Esophagus squamous epithelium (tissue), 5 donors: ENCODE results near the gene JDP2. TPM values are rescaled to one million over a fixed set of nuclear protein-coding genes. Genes with fewer than 3 reads are reported as not detected.

ENCODE experiments used
- DNase-seq: peaks from one replicate; lab custom pipeline; 2025; lab: John Stamatoyannopoulos, UW
- H3K27ac ChIP-seq, 4 donors: fragments of 200-600 bp; sonication (generic); one replicate each; pipeline ENCODE4 v1.5.1; 2016 to 2019; ENCODE audit warnings: mild to moderate bottlenecking in 1 of 4
- H3K27me3 ChIP-seq, 4 donors: fragments of 200-600 bp; sonication (generic); 1 replicate in 3 of 4; 2 replicates in 1 of 4; pipeline versions ENCODE4 v1.5.1 to v1.6.0; 2017 to 2021; ENCODE audit warnings: antibody characterized with exemption in 1 of 4
- H3K36me3 ChIP-seq, 3 donors: fragments of 200-600 bp; sonication (generic); one replicate each; pipeline ENCODE4 v1.5.1; 2016 to 2019
- H3K4me1 ChIP-seq, 3 donors: fragments of 200-600 bp; sonication (generic); one replicate each; pipeline ENCODE4 v1.5.1; 2017 to 2019
- H3K4me3 ChIP-seq, 4 donors: fragments of 200-600 bp; sonication (generic); 1 replicate in 3 of 4; 2 replicates in 1 of 4; pipeline ENCODE4 v1.5.1; 2016 to 2019; ENCODE audit warnings: mild to moderate bottlenecking in 2 of 4, moderate library complexity in 1 of 4
- H3K9me3 ChIP-seq, 3 donors: fragments of 200-600 bp; sonication (generic); one replicate each; pipeline ENCODE4 v1.5.1; 2016 to 2019
- POLR2A ChIP-seq, 4 donors: fragments of 450-650 bp; IDR thresholded peaks; one replicate each; pipeline ENCODE4 v1.6.1; 2017; ENCODE audit warnings: antibody characterized with exemption in 4 of 4, mild to moderate bottlenecking in 4 of 4, moderate library complexity in 3 of 4
- WGBS, 2 donors: methylation state at CpG; one replicate each; pipeline ENCODE4 v1.1.5; 2018; 5-methylcytosine and 5-hydroxymethylcytosine counted together
- intact Hi-C: fragments of 100-400 bp; cut with DNase I; formaldehyde crosslinking; loops from one replicate; pipeline ENCODE4 v1.15.0; 2022
- total RNA-seq, 4 donors: library from RNA; depleted of rRNA; stranded (reverse); fragments of >200 nt; gene quantifications; one replicate each; pipeline ENCODE4 v1.1.0, GENCODE V29; 2016
- TF ChIP-seq, protein P1 (sequence below), 6 experiments: fragments of 450-650 bp in 4 of 6; fragments of 200-600 bp in 2 of 6; sonication (generic) in 2 of 6; IDR thresholded peaks; one replicate each; pipeline ENCODE4 v1.5.1; 2016 to 2019; ENCODE audit warnings: antibody characterized with exemption in 6 of 6, mild to moderate bottlenecking in 4 of 6, moderate library complexity in 4 of 6
- donor health status: DM: yes; HTN: yes; CAD: no.

JDP2 gene
- total RNA-seq, 4 donors from 2014 or later = 20.9 to 41.8 (median 36.9) TPM

DNA sequence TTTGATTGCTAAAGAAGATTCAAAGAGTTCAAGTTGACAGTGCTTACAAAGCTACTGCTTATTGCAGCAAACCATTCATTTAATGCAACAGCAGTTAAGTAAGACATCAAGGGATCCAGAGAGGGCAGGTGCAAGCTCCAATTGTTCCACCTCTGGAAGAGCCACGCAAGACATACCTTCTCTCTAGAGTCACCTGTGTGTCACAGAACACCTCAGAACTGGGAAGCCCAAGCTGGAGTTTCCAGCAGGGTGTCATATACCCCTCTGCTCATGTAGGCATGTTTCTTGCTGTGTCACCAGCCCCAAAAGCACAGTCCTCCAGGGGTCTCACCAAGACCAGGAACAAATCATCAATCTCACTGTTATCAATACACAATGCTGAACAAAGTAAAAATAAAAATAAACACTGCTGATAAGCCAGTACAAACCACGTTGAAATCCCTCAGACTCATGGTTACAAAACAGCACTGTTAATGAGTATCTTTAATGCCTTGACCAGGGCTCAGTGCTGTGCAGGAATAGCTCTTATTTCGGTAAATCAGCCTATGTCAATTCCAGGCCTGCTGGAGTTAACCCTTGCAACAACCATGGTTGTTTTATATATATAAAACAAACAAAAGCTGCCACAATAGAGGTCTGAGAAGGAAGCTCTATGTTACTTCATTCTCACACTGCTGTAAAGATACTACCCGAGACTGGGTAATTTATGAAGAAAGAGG, 57.0 kb downstream of the JDP2 start:
- WGBS, 2 donors = 63 to 69% methylated on average over 4 of the region's 4 CpGs
- no peaks in the 10 kb centered on the region for H3K36me3 ChIP-seq
- H3K9me3 ChIP-seq = no peaks in the 10 kb centered on the region
- TF ChIP-seq, protein P1, sequence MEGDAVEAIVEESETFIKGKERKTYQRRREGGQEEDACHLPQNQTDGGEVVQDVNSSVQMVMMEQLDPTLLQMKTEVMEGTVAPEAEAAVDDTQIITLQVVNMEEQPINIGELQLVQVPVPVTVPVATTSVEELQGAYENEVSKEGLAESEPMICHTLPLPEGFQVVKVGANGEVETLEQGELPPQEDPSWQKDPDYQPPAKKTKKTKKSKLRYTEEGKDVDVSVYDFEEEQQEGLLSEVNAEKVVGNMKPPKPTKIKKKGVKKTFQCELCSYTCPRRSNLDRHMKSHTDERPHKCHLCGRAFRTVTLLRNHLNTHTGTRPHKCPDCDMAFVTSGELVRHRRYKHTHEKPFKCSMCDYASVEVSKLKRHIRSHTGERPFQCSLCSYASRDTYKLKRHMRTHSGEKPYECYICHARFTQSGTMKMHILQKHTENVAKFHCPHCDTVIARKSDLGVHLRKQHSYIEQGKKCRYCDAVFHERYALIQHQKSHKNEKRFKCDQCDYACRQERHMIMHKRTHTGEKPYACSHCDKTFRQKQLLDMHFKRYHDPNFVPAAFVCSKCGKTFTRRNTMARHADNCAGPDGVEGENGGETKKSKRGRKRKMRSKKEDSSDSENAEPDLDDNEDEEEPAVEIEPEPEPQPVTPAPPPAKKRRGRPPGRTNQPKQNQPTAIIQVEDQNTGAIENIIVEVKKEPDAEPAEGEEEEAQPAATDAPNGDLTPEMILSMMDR (IDR thresholded peaks at IDR 0.05) = no peak
- no peak for TF ChIP-seq POLR2A (IDR thresholded peaks at IDR 0.05)
- no peak for DNase-seq
- intact Hi-C loops = no loop called here
- H3K27ac ChIP-seq = no peak overlapping the region
- H3K4me1 ChIP-seq = peaks cover 0 to 13% (median 0%) of the 10 kb centered on the region in 3 donors
- no peak overlapping the region for H3K4me3 ChIP-seq
- H3K27me3 ChIP-seq = peaks cover 0 to 3% (median 0%) of the 10 kb centered on the region in 4 donors

DNA sequence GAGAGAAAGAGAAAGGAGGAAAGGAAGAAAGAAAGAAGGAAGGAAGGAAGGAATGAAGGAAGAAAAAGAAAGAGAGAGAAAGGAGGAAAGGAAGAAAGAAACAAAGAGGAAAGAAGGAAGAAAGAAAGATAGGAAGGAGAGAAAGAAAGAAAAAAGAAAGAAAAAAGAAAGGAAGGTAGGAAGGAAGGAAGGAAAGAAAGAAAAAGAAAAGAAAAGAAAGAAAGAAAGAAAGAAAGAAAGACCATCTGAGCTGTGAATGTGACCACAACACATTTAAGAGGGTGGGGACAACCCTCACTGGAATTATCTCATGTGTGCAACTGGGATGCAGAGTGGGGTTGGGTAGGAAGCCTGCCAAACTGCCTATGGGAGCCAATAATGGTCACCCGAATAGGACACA, 58.5 kb downstream of the JDP2 start:
- H3K4me3 ChIP-seq = no peak overlapping the region
- H3K36me3 ChIP-seq = no peaks in the 10 kb centered on the region
- intact Hi-C loops = no loop called here
- 58 to 65% methylated on average over 1 of the region's 1 CpG for WGBS, 2 donors
- H3K27me3 ChIP-seq = peaks cover 0 to 3% (median 0%) of the 10 kb centered on the region in 4 donors
- DNase-seq = no peak
- H3K9me3 ChIP-seq = no peaks in the 10 kb centered on the region
- TF ChIP-seq POLR2A (IDR thresholded peaks at IDR 0.05) = no peak
- peaks cover 0 to 13% (median 0%) of the 10 kb centered on the region in 3 donors for H3K4me1 ChIP-seq
- no peak overlapping the region for H3K27ac ChIP-seq

DNA sequence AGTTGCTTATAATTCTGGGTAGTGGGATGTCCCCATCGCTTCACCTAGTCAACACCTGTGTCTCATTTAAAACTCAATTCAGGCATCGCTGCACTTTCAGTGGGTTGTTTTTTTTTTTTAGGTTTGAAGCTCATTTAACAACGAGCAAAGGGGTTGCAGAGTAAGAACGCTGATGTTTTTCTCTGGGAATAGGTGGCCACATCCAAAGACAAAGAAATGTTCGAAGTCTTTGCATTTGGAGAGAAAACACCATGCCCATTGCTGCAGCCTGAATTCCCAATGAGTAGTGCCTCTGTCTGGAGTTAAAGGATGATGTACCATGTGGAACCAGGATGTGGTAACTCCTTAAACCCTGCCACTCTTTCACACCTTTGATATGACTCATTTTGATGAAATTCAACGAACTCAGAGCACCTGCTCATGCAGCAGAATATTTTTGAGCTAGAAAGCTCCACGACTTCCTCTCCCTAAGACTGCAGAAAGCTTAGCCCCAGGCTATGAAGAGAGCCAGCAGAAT, 59.4 kb downstream of the JDP2 start:
- Histone ChIP-seq H3K4me1 (peaks cover 0 to 12% (median 0%) of the 10 kb centered on the region in 3 donors), H3K27me3 (peaks cover 0 to 3% (median 0%) of the 10 kb centered on the region in 4 donors), H3K9me3 (no peaks in the 10 kb centered on the region), H3K36me3 (no peaks in the 10 kb centered on the region), H3K27ac (no peak overlapping the region), H3K4me3 (no peak overlapping the region)
- WGBS, 2 donors = 69 to 76% methylated on average over 6 to 7 of the region's 7 CpGs
- DNase-seq = no peak
- TF ChIP-seq, protein P1 (IDR thresholded peaks at IDR 0.05) = no peak
- TF ChIP-seq POLR2A (IDR thresholded peaks at IDR 0.05) = no peak
- intact Hi-C loops = no loop called here

DNA sequence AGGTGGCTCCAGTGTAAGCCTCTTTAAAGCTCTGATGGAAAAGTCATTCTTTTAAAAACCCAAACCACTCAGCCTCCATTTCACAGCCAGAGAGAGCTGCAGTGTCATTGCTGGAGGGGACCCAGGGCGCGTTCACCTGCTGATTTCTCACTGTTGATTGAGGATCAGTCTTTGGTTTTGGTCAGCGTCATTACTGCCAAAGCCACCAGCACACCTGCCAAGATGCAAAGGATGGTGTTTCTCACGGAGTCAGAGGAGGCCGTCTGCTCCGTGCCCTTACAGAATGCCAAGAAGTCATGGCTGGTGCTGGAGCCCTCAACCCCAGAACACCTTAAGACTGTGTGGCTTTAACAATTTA, 61.6 kb downstream of the JDP2 start:
- Histone ChIP-seq H3K4me3 (no peak overlapping the region), H3K36me3 (no peaks in the 10 kb centered on the region), H3K9me3 (no peaks in the 10 kb centered on the region), H3K4me1 (peaks cover 0 to 7% (median 0%) of the 10 kb centered on the region in 3 donors), H3K27ac (no peak overlapping the region), H3K27me3 (peaks cover 0 to 3% (median 0%) of the 10 kb centered on the region in 4 donors)
- TF ChIP-seq, protein P1 (IDR thresholded peaks at IDR 0.05) = no peak
- TF ChIP-seq POLR2A (IDR thresholded peaks at IDR 0.05) = no peak
- WGBS, 2 donors = 65 to 74% methylated on average over 6 of the region's 6 CpGs
- no peak for DNase-seq
- intact Hi-C loops = loop anchor here (2.0 kb wide), 1 partner anchor 181 kb away; no protein-coding TSS in a partner anchor

DNA sequence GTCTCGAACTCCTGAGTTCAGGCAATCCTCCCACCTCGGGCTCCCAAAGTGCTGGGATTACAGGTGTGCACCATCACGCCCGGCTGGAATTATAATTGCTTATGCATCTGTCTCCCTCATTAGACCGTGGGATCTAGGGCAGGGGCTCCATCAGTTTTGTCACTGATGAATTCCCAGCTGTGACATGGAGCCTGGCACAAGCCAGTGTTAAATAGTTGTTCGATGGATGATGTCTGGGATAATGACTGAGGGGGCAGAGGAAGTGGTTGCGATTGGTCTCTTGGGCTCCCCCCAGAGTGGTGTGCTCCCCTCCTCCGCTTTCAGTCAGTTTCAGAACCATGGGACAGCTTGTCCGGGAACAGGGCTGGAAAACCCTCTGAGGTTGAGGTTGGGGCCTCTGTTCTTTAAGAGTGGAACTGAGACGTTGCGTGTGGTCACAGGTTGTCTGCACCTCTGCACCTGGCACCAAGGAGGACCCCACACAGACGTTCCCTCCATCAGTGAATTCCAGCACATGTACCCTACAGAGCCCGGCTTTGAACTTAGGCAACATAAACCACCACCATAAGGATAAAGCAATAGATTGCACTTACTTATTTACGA, 63.7 kb downstream of the JDP2 start:
- peaks cover 0 to 1% (median 0%) of the 10 kb centered on the region in 4 donors for H3K27me3 ChIP-seq
- H3K36me3 ChIP-seq = no peaks in the 10 kb centered on the region
- peaks cover 0 to 7% (median 0%) of the 10 kb centered on the region in 3 donors for H3K4me1 ChIP-seq
- H3K27ac ChIP-seq = no peak overlapping the region
- intact Hi-C loops = no loop called here
- no peaks in the 10 kb centered on the region for H3K9me3 ChIP-seq
- no peak for DNase-seq
- no peak for TF ChIP-seq POLR2A (IDR thresholded peaks at IDR 0.05)
- TF ChIP-seq, protein P1 (IDR thresholded peaks at IDR 0.05) = no peak
- H3K4me3 ChIP-seq = no peak overlapping the region
- 80 to 88% methylated on average over 12 to 13 of the region's 14 CpGs for WGBS, 2 donors
